GM19099 (cell line): ENCODE measurements around the gene SP140L.

Experiments used
- POLR2A ChIP-seq: IDR thresholded peaks from 3 replicates; pipeline ENCODE4 v1.6.1; 2011; ENCODE audit warnings: low read depth; ENCODE audit not compliant: insufficient read length; ENCODE audit errors: extremely low read depth

The SP140L gene

DNA sequence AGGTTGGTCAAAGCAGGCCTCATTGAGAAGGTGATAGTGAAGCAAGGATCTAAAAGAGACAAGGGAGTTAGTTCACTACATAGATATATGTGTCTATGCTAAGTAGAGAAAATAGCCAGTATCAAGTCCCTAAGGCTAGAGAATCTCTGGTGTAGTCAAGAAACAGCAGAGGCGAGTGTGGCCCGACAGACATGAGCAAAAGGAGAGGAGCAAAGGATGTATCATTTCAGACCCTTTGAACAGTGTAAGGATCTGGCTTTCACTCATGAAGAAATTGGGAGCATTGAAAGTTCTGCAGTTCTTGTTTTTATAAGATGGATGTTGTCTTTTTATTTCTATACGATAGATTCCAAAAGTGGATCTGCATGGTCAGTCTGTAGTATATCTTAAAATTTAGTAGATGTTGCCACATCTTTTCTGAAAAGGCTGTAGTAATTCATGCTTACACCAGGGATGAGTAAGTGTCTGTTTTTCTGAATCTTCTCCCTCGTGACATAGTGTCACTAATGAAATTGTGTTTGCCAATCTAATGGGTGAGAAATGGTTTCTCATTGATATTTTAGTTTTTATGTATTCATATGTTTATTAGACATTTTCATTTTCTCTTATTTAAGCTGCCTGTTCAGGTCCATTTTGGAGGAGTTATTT lies 107.8 kb downstream of the SP140L start:
- no peak for TF ChIP-seq POLR2A

DNA sequence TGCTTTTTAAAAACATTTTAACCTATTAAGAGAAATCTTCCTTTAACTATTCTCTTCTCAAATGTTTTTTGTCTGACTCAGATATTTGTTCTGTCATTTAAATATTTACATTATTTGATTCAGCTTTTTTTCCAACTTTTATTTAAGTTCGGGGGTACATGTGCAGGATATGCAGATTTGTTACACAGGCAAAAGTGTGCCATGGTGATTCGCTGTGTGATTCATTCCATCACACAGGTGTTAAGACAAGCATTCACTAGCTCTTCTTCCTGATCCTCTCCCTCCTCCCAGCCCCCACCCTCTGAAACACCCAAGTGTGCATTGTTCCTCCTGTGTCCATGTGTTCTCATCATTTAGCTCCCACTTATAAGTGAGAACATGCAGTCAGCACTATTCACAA lies 108.4 kb downstream of the SP140L start:
- no peak for TF ChIP-seq POLR2A

GRCh38 chr2:230439590-230439989 lies 112.6 kb downstream of the SP140L start:
- TF ChIP-seq POLR2A: no peak

DNA sequence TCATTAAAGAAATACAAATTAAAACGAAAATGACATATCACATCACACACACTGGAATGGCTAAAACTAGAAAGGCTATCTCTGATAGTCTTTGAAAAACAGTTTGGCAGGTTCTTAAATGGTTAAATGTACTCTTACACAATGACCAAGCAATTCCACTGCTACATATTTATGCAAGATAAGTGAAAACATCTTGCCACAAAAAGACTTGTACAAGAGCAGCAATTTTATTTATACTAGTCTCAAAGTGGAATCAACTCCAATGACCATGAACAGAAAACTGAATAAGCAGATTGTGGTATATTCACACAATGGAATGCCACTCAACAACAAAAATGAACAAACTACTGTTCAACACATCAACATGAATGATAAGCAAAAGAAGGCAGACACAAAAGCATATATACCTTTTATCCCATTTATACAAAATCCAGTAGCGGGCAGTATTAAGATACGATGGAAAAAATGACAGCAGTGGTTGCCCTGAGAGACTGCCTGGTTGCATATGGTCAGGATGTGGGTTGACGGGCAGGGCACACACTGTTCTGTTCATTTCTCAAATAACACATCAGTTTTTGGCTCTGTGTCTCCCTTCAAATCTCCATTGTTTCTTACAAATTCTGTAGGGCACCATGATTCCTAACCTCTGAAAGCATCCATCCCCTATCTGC lies 114.4 kb downstream of the SP140L start:
- TF ChIP-seq POLR2A: peak; percentile 8

GRCh38 chr2:230443541-230443940 lies 116.5 kb downstream of the SP140L start:
- TF ChIP-seq POLR2A: no peak

DNA sequence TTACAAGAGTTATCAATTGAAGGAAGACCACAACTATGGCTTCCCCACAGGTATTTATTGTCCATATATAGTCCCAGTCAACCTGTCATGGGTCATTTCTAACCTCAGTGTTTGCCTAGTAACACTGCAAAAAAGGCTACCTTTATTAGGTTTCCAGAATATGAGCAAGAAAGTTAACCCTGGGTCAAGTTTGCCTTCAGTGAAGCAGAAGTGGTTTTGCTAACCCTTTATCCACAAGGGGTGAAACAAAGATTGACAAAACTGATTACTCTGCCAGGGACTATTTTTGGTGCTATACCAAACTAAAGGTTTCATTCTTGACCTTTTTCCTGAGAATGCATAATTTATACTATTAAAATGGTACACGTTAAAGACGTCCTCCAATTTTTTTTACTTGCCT lies 117.8 kb downstream of the SP140L start:
- TF ChIP-seq POLR2A: no peak

- TF ChIP-seq POLR2A: no peak
Observed at GRCh38 chr2:230447036-230447435, 120.0 kb downstream of the SP140L start.

DNA sequence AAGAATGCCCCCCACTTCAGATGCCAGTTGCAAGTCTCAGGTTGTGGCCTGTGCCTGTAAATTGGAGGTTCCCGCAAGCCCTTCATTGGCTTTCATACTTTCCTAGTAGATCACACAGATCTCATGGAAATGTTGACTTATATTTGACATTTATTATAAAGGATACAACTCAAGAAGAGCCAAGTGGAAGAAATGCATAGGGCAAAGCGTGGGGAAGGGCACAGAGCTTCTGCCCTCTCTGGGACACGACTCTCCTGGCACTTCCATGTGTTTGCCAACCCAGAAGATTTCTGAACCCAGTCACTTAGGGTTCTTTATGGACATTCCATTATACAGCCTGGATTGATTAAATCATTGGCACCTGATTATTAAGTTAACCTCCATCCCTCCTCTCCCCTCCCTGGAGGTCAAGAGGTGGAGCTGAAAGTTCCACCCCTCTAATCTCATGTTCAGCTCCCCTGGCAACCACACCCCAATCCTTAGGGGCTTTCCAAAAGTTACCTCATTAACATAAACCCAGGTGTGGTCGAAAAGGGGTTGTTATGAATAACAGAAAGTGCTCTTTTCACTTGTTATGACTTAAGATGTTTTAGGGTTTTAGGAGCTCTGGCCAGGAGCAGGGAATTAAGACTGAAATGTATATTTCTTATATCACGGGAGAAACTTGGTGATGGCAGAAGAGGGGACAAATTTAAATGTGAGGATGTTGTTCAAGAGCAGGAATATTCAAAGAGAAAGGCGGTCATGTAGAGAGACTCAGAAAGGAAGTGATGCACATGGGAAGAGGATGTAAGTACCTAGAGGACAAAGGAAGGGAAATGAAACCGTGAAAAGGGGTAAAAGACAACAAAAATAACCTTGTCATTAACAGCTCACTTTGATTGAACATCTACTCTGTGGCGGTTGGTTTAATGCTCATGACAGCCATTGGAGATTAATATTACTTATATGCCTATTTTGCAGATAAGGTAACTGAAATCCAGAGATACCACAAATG lies 120.8 kb downstream of the SP140L start:
- no peak for TF ChIP-seq POLR2A

DNA sequence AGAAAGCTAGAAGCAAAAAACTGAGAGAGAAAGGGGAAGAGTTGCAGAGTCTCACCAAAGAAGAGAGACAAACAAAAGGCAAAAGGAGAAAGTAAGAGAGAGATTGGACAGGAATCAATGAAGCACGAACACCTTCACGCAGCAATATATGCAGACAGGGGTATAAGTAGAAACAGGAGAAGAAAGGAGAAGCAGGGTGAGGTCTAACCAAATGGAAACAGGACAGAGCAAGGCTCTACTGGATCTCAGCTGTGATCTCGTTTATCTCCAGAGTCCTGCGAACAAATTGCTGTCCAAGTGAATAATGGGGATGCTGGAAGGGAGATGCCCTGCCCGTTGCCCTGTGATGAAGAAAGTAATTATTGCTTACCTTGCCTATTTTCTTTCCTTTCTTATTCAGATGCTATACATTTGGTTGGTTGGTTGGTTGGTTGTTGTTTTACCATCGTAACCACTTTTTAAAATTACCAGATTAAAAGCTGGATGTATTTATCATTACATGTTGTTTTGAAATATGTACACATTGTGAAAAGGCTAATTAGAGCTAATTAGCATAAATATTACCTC lies 123.0 kb downstream of the SP140L start:
- no peak for TF ChIP-seq POLR2A

- no peak for TF ChIP-seq POLR2A
Observed at GRCh38 chr2:230453006-230453405, 126.0 kb downstream of the SP140L start.
